HPDE6-E6E7 (cell line): ENCODE data around the gene MPP7.
"Not testable (repeated sequence)": the region's sequence is repeated elsewhere in the genome, so short reads cannot be mapped to it uniquely, and the experiment has no call there.

Experiments used
- DNase-seq: peaks from one replicate; pipeline ENCODE4 v3.0.0; 2011; ENCODE audit warnings: missing footprints; ENCODE audit errors: extremely low spot score

The MPP7 gene

DNA sequence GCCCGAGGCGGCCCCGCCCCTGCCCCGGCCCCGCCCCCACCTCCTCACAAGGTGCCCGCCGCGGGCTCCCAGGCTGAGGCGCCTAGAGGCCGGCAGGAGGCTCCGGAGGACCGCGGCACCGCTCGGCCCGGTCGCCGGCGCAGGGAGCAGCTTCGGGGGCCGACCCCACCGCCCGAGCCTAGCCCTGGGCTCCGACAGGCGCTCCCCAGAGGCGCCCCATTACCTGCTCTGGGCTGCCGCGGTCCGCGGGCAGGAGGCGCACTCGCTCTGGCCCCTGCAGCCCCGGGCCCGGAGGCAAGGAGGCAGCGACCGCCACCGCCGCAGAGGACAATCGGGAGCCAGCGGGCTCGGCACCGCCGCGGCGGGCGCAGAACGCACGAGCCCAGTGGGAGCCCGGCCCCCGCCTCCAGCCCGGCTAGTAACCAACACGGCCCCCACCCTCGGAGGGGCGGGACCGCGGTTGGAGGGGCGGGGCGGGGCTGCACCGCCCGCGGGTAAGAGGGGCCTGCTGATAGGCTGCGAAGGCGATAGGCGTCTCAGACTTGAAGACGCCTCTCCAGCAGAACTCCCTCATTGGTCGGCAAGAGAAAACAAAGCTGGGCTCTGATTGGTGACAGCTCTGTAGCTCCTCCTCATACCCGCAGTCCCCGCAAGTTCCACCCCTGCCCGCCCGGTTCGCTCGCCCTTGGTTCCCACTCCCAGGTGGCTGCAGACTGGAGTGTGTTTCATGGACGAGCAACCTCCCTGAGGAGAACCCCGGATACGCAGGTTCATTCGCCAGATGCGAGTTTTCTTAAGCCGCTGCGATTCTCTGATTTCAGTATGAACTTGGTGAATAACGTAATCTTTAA is at the start of gene MPP7:
MPP7 (minus strand) TSS at position 427 of the 851 bp plus-strand sequence. CDS start 64,460 bp downstream, outside the sequence.
- peak; percentile 84 for DNase-seq

DNA sequence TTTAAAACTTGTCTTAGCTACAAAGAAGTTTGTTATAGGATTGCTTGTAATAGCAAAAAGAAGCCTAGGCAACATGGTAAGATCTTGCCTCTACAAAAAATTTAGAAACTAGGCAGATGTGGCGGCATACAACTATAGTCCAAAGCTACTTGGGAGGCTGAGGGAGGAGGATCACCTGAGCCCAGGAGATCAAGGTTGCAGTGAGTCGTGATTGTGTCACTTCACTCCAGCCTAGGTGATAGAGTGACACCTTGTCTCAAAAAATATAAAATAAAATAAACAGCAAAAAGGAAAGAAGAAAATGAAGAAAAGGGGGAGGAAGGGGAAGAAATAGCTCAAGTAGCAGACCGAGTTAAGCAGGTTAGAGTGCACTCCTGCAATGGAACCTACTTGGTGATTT is 47.0 kb upstream of the MPP7 start:
- DNase-seq, result no peak

DNA sequence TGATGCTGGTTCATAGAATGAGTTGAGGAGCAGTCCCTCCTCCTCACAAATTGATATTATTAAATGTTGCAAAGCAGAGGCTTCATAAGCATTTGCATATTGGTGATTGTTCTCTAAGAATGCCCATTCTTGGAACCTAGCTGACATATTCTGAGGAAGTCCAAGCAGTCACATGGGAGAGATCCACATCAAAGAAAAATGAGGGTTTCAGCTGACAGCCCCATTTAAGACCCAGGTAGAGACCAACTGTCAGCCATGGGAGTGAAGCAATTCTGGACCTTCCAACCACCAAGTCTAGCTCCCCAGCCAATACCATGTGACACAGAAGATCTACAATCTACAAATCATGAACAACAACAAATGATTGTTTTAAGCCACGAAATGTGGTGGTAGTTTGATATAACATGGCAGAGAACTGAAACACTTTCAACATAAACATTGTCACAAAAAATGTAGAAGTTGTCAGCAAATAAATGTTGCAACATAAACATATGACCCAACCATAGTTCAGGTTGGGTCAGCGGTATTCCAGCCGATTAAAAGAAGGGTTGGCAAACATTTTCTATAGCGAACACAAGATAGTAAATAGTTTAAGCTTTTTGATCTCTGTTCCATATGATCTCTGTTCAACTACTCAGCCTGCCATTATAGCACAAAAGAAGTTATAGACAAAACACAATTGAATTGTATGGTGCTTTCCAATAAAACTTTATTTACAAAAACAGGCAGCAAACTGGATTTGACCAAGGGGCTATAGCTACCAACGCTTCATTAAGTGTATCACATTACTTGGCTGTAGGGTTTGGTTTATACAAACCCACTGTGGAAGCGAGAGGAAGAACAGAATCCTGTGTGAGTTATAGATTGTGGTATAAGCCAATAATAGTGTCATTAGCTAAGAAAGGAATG is 41.4 kb upstream of the MPP7 start:
- DNase-seq, result no peak

DNA sequence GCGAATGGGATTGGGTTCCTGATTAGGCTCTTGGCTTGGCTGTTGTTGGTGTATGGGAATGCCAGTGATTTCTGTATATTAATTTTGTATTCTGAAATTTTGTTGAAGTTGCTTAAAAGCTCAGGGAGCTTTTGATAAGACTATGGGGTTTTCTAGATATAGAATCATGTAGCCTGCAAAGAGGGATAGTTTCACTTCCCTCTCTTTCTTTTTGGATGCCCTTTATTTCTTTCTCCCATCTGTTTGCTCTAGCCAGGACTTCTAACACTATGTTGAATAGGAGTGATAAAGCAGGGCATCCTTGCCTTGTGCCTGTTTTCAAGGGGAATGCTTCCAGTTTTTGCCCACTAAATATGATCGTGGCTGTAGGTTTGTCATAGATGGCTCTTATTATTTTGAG is 40.4 kb upstream of the MPP7 start:
- DNase-seq, result no peak

DNA sequence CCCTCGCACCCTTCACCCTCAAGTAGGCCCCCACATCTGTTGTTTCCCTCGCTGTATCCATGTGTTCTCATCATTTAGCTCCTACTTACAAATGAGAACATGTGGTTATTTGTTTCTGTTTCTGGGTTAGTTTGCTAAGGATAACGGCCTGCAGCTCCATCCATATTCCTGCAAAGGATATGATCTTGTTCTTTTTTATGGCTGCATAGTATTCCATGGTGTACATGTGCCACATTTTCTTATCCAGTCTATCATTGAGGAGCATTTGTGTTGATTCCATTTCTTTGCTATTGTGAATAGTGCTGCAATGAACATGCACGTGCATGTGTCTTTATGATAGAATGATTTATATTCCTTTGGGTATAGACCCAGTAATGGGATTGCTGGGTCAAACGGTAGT is 38.8 kb upstream of the MPP7 start:
- not testable (repeated sequence) for DNase-seq

DNA sequence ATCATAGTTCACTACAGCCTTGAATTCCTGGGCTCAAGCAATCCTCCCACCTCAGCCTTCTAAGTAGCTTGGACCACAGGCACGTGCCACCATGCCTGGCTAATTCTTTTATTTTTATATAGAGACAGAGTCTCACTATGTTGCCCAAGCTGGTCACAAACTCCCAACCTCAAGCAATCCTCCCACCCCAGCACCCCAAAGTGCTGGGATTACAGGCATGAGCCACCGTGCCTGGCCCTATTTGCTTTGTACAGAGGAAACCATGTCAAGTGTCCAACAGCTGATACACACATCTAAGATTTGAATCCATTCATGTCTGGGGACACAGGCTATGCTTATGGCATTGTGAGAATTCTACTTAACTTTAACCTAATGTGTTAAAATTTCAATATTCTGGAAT is 29.9 kb upstream of the MPP7 start:
- no peak for DNase-seq

DNA sequence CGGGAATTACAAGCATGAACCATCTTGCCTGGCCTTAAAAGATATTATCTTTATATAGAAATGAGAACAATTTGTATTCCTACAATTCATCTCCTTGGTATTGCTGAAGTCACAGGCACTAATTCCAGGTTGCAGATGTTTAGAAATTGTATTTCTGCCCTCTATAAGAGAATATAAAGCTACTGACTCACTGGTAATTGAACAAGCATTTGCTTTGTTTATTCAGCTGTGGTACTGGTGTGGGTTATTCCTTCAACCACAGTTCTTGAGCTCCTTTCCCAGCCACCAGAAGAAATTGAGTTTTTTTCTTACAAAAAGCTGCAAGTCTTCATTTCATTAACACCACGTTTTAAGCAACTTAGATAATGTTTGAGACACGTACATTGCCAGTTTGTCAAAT is 29.0 kb upstream of the MPP7 start:
- DNase-seq, result no peak

DNA sequence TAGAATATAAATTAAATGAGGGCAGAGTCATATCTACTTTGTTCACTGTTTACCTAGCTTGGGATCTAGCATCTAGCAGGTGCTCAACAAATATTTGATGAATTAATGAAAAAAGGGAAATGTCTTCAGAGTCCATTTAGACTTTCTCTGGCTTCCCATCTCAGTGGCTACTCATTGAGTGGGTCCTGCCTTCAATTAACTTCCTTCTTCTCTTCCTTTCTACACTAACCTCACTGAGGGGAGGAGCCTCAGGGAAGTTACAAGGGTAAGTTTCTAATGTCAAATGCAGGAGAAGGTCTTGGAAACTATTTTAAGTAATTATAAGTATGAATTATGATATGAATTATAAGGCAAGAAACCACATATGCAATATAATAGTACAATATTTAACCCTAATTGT is 28.2 kb upstream of the MPP7 start:
- no peak for DNase-seq

DNA sequence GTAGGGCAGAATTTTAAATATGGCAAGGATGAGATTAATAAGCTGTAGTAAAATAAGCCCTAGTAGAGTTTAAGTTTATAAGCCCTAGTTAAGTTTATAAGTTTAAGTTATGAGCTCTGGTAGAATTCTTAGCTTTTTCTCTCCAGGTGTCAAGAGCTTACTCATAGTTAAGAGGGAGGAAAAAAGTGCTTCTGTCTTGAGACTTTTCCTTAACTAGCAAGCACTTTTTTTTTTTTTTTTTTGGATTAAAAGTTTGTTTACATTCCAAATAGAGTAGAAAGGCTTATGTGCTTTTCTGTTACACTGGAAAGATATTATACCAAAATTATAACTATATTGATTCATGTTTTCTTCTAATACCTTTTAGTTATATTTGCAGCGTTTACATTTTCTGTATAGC is 25.5 kb upstream of the MPP7 start:
- DNase-seq, result no peak

DNA sequence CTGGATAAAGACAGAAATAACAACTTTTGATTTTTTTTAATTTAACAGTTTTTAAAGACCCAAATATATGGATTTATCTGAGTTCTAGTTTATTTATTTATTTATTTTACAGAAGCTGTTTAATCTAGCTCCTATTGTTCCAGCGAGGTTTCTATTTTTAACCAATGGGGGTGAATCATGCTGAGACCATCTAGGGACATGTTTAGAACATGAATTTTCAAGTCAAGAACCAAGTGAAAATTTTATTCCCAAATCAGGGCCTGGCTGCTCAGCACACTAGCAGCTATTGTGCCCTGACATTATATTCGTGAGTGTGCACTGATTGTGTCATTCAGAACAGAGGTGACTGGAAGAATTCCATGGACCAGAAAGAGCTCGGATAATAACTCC is 24.6 kb upstream of the MPP7 start:
- no peak for DNase-seq

DNA sequence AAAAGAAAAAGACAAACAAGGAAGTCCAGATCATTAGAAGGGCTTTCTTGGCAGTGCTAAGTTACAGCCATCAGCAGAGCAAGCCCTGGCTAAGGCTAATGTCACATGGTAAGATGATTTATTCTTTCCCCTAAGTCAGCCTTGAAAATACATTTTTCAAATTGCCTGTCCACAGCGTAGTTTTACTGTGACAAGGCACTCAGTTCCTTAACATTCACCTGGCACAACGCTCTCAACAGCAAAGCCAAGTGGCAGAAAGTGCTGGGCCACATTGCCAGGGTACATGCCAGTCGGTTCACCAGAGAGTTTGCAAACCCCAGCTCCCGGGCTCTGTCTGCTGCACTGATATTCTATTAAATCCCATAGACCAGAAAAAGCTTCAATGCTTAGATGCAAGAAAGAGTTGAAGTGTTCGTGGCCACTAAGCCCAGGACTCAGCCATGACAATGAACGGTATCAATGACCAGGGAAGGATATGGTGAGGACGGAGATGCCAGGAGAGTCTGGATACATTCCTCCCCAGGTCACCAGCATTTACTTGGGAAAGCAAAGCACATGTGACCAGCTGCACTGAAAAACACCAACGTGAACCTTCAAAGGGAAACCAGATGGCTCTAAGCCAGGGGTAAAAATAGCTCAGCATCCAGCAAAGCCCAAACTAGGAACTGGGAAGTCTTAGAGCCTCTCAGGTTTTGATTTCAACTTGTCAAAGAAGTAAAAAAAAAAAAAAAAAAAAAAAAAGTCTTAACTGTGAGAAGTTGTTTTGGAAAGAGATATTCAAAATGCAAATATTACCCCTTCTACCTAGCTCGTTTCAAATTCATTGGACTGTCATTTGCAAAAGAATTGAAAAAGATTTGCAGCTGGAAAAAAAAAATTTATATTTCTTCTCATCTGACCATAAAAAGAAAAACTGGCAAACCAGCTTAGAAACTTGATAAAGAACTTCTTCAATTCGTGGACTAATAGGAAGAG is 23.9 kb upstream of the MPP7 start:
- DNase-seq, result no peak

DNA sequence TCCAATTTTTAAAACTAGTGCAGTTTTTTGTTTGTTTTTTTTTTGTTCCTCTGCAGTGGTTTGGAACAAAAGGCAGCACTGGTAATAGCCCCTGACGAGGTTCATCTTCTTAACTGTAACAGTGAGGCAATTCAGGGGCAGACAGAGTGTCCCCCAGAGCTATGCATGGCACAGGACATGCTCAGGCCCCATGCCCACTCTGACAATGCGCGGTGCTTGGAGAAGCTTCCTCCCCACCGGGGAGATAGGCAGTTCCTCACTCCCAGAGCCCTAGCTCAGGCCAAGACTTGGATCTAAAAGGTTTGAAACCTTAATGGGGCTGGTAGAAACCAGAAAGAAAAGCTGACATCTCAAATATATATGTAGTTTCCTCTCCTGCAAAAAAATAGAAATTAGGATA is 17.9 kb upstream of the MPP7 start:
- no peak for DNase-seq

DNA sequence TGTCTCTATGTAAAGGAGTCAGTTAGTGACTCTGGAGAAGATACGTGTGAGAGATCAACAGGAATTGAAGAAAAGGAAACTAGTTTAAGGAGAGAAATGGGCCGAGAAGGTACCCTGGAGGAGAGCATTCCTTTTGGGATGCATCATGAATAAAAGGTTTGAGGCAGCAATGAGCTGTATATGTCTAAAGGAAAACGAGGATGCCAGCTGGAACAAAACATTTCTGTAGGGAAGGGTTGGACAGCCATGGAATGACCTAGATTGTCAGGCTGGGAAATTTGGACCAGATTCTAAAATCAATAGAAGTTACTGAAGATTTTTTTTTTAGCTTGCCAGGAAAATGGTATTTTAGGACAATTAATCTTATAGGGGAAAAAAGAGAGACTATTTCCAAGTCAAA is 17.2 kb upstream of the MPP7 start:
- DNase-seq, result no peak

DNA sequence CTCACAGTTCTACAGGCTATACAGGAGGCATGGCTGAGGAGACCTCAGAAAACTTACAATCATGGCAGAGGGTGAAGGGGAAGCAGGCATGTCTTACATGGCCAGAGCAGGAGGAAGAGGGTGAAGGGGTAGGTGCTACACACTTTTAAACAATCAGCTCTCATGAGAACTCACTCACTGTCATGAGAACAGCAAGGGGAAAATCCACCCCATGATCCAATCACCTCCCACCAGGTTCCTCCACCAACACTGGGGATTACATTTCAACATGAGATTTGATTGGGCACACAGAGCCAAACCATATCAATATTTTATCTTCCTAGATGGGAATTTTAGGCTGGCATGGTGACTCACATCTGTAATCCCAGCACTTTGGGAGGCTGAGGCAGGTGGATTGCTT is 16.2 kb upstream of the MPP7 start:
- not testable (repeated sequence) for DNase-seq

DNA sequence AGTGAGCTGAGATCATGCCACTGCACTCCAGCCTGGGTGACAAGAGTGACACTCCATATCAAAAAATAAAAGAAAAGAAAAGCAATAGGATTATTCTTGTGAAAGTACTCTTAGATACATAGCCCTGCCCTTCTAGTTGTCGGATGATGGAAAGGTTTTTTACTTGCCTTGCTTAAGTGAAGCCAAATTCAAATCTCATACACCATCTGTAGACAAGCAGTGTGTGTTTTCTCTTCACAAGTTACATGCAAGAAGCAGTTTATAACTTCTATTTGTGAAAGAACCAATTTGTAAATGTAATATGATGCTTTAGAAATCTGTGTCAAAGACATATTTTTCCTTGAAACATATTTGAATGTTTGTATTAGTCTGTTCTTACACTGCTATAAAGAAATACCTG is 15.8 kb upstream of the MPP7 start:
- DNase-seq, result no peak

DNA sequence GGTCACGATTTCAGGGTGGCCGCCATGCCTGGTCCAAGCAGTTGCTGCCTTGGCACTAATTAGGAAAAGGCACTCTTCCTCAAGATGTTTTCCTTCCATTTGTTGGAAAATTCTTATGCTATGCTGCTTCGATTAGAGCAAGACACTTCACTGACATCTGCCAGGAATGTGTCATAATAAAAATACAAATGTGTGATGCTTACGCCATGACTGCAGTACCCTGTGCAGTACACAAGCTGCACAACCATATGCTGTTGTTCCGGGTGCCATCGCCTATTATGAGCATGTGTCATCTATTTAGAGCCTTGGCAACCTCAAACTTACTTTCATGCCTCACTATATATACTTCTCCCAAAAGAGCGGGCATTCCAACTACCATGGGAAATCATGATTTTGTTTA is 14.9 kb upstream of the MPP7 start:
- DNase-seq, result no peak

DNA sequence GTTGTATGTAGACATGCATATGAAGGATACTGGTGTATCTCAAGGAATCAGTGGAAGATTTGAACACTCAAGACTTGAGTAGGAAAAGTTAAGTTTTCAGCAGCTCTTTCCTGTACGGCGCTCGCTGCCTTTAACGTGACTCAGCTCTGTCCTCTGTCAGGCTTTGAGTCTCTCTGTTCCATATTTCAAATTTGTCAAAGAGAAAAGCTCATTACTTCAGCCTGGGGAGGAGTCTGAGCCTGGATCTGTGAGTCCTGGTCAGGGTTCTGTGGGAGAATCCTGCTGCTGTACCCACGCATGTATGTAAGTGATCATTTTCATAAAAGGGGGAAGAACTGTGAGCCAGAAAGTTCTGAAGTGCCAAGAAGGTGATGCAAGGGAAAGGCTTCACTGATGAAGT is 13.8 kb upstream of the MPP7 start:
- no peak for DNase-seq

DNA sequence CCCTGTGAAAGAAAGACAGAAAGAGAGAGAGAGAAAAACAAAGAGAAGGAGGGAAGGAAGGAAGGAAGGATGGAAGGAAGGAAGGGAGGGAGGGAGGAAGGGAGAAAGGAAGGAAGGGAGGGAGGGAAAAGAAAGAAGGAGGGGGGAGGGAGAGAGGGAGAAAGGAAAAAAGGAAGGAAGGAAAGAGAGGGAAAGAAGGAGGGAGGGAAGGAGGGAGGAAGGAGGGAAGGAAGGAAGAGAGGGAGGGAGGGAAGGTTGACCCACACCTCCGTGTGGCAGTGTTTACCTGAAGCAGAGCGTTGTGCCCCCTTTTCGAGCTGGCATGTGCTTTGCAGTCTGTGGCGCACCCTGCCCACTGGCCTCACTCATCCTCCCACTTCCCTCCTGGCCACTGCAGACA is 12.3 kb upstream of the MPP7 start:
- DNase-seq, result no peak

DNA sequence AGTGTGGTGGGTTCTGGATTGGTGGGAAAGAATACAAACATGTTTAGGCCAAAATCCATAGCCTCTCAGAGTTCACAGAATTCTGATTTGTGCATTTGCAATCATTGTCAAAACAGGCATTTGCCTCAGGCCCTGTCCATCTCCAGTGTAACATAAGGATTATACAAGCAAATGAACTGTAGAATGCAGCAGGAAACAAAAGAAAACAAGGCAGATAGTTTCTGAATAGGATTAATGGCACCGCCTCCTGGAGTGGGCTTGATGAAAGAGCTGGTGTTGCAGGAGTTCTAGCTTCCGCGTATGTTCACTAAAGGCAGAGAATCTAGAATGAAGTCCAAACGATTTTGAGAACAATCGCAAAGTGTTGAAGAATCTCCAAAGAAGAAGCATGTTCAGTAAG is 11.3 kb upstream of the MPP7 start:
- DNase-seq, result no peak

DNA sequence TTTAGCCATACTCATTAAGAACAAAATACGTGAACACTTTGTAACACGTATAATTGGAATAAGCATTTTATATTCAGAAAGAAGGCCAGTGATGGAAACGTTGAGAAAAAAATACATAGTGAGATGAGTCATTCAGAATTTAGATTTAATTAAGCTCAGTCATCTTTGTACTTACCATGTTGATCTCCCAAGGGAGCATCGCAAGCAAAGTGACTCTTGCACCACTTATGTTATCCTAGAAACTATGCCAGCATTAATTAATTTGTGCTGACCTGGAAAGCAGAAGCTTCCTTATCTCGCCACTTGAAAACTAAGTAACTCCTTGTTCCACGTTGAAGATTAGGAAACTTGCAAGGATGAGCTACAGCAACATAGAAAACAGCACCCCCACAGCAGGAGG is 9.7 kb upstream of the MPP7 start:
- no peak for DNase-seq

DNA sequence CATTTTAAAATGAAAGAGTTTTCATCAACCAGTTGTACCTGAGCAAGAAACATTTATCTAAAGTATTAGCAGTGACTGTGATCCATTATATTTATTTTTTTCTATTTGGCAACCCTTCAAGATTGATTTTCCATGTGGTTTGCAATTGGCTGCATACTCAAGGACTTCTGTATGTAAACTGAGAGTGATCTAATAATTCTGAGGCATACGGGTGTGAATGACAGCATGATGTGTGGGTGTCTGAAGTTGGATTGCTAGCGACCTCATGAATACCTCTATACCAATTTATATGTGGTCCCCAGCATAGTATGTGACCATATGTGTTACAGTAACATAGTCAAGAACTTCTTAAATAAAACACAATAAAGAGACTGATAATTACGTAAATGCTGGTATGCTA is 8.2 kb upstream of the MPP7 start:
- DNase-seq, result no peak

DNA sequence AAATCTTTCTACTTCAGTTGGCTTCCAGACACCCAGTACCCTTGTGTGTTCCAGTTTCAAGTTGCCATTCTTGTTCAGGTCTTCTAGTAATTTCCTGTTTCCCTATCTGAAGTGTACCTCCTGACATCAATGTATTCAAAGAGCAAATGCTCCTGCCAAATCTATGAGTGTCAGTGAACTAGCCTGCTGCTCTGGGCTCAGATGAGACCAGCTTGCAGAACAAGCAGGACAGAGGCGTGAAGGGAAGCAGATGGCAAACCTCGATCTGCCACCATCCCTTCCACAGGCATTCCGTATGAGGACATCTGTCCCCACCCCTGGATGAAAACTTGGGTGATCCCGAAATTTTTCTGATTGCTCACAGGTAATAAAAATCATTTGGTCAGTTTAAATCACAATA is 4.4 kb upstream of the MPP7 start:
- DNase-seq, result no peak
